GM19240 (cell line): Measurements from ENCODE around the gene IKBKG.
A peak's percentile ranks its signal among the peaks of the same experiment; 100 is the strongest.
"Not testable (repeated sequence)": the region's sequence is repeated elsewhere in the genome, so short reads cannot be mapped to it uniquely, and the experiment has no call there.

Source experiments
- DNase-seq: peaks from one replicate; pipeline ENCODE4 v3.0.0; 2011; ENCODE audit warnings: low spot score; ENCODE audit not compliant: insufficient read length

The IKBKG gene, protein sequence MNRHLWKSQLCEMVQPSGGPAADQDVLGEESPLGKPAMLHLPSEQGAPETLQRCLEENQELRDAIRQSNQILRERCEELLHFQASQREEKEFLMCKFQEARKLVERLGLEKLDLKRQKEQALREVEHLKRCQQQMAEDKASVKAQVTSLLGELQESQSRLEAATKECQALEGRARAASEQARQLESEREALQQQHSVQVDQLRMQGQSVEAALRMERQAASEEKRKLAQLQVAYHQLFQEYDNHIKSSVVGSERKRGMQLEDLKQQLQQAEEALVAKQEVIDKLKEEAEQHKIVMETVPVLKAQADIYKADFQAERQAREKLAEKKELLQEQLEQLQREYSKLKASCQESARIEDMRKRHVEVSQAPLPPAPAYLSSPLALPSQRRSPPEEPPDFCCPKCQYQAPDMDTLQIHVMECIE

GRCh38 chrX:154547245-154548027 is at the start of gene IKBKG:
Gene IKBKG, plus strand, starts transcription at chrX:154547620. Its CDS starts 4,383 bp downstream, at chrX:154552003.
- peak; percentile 71 for DNase-seq

GRCh38 chrX:154501423-154501822 is 46.0 kb upstream of the IKBKG start:
- not testable (repeated sequence) for DNase-seq

- DNase-seq, result no peak
Measured at GRCh38 chrX:154502098-154502497, 45.3 kb upstream of the IKBKG start.

DNA sequence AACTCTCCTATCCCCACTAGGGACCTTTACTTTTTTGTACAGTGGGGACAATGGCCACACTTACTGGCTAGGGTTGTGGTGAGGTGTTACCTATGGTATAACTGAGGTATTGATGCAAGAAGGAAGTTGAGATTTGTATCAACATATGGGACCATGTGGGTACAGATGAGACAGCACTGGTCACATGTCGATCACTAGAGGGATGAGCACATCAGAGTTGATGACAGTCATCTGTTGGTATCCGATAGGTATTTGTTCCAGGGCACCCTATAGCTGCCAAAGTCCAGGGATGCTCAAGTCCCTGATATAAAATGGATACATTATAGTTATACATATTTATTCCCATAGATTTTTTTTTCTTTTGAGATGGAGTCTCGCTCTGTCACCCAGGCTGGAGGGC is 44.4 kb upstream of the IKBKG start:
- DNase-seq, result no peak

GRCh38 chrX:154505734-154506133 is 41.7 kb upstream of the IKBKG start:
- DNase-seq, result no peak

DNA sequence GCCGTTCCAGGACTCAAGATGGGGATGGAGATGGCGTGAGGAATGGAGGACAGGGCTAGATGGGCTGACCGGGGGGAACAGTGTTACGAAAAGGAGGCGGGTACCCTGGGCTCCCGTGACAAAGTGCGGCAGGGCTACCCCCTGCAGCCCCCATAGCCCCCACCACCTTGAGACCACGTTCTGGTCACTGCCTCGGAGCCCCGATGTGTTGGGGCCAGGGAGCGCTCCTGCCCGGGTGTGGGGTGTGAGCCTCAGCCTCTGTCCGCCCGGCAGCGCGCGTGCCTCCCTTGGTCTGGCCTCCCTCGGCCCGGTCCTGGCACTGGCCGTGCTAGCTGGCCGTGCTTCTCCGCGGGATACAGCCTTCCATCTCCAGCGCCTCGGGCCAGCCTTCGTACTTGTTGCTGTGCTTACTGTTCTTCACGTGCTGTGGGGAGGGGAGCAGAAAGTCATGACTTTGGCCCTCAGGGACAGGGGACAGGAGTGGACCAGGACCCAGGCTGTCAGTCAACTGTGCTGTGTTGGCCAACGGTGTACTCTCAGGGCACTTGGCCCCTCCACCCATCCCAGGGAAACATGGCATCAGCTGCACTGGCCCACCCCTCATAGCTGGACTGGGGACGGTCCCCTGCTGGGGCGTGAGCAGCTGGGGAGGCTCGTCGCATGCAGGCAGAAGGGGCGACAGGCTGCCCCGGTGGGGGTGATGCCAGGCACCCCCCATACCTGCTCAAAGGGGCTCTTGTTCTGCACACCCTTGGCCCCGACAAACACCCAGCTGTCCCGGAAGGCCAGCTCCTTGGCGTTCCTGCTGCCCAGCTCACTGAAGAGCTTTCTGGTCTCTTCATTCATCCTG is 40.7 kb upstream of the IKBKG start:
- no peak for DNase-seq

GRCh38 chrX:154507673-154508383 is 39.6 kb upstream of the IKBKG start:
- no peak for DNase-seq

DNA sequence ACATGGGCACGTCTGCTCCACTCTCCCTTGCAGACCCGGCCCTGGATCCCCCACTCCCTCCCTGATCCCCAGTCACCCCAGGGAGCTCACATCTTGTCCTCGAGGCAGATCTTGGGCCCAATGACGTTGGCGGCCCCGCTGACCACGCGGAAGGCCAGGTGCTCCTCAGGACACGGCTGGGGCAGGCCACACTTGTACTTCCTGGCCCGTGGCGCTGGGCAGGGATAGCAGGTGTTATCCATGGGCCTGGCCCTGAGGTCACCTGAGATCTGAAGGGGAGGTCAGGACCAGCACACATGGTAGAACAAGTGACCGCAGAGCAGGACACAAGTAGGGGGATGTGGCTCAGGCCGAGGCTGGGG is 39.1 kb upstream of the IKBKG start:
- no peak for DNase-seq

DNA sequence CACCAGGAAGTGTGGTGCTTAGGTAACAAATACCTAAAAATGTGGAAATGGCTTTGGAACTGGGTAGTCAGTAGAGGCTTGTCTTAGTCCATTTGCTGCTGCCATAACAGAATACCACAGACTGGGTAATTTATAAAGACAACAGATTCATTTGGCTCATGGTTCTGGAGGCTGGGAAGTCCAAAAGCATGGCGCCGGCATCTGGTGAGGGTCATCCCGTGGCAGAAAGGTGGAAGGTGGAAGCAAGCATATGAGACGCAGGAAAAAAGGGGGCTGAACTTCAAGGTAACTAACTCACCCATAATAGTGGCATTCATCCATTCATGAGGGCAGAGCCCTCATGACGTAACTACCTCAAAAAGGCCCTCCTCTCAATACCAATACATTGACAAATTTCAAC is 38.0 kb upstream of the IKBKG start:
- no peak for DNase-seq

DNA sequence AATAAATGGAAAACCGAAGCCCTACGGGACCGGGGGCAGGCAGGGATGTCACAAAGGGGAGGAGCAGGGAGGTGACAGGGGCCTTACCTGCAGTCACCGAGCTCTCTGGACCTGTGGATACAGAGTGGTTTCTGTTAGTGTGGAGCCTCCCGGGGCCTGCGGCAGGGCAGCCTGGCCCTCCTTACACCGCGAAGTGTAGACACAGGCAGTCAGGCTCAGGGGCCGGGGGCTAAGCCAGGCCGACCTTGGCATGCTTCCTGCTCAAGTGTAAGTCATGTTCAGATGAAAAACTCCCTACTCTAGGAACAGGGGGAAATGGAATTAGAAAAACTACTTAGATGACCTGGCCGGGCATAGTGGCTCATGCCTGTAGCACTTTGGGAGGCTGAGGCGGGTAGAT is 35.7 kb upstream of the IKBKG start:
- DNase-seq, result no peak

- DNase-seq, result no peak
Measured at GRCh38 chrX:154512879-154513553, 34.4 kb upstream of the IKBKG start.

GRCh38 chrX:154513716-154514115 is 33.7 kb upstream of the IKBKG start:
- no peak for DNase-seq

- no peak for DNase-seq
Measured at GRCh38 chrX:154515090-154515965, 32.1 kb upstream of the IKBKG start.

DNA sequence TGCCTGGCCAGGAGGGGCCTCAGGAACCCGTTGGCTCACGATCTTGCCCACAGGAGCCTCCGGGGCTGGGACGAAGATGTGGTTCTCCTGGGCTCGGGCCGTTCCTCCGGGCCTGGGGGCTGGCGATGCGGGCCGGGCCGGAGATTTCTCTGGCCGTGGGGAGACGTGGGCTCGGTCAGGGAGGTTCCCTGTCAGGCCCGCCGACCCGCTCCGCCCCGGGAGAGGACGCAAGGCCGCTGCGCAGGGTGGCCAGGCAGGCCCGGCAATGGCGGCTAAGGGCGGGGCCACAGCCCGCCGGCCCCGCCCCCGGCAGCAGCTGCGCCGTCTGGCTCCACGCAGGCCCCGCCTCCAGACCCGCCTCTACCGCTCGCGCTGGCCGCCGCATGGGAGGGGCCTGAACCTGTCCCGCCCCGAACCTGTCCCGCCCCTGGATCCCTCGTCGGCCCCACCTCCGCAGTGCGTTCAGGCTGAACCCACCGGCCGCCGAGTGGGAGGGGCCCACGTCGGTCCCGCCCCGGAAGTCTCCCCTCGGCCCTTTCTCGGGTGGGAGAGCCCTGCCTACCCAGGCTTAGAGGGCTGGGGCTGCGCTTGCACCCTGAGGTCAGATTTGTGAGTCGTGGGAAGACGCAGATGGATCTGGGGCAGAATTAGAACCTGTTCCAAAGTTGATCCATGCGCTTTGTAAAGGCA is 31.3 kb upstream of the IKBKG start, which contains the start of gene FAM3A:
Gene FAM3A (minus strand): TSS at position 267 of the 690 bp plus-strand sequence. CDS start 460 bp downstream, outside the sequence.
- peak; percentile 38 for DNase-seq

DNA sequence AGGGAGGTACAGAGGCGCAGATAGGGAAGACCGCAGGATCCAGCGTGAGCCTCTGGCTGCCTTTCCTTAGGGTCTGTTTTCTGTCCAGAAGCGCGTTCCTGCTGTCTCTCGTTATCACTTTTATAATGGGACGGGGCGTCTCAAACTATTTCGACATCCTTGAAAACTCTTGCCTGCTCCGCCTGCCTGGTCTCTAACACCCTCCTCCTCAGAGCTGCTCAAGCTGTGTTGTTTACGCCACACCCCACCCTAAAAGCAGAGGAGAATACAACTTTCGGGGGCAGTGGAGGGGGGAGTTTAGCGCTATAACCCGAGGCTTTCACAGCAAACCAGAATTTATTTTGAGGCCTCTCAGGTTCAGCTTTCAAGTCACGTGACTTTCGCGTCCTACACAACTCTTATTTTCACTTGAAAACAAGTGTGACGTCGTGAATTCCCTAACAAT is 30.7 kb upstream of the IKBKG start:
- DNase-seq, result no peak

DNA sequence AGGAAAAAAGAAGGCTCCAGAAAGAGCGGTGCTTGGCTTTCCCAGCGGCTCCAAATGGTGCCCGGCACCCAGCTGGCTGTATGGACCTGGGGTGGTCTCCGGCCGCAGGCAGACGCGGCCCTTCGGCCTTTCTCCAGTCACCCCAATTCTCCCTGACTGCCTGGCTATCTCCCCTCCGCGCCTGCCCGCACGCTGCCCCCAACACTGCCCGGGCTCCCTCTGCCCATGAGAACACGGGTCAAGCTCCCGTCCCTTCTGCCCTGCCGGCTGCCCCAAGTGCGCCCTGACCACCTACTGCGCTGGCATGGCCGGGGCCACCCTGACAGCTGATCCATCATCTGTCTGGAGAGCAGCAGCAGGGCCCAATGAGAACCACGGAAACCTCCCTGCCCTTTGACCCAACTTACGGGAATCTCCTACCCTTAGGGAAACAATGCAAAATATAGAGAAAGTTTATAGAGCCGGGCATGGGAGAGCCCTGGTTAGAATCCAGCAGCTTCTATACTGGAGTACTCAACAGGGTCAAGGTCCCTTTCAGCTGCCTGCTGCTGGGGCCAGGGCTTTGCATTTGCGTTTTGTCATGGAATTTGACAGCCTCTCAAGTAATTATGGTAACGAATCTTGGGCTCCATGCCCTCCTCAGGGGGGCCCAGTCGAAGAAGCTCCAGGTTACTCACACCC is 30.2 kb upstream of the IKBKG start:
- DNase-seq, result no peak

GRCh38 chrX:154519389-154519788 is 28.0 kb upstream of the IKBKG start:
- no peak for DNase-seq
